Effector CD4-positive, alpha-beta T cell (primary cell): ENCODE measurements around the gene ASB7.
"Not testable (repeated sequence)": the region's sequence is repeated elsewhere in the genome, so short reads cannot be mapped to it uniquely, and the experiment has no call there.

Source experiments
- DNase-seq: peaks from one replicate; pipeline ENCODE4 v3.0.0-alpha.2; 2020

ASB7 gene

GRCh38 chr15:100653608-100654007 lies 51.2 kb downstream of the ASB7 start:
- DNase-seq: no peak

GRCh38 chr15:100658895-100659294 lies 56.5 kb downstream of the ASB7 start:
- no peak for DNase-seq

GRCh38 chr15:100661156-100661555 lies 58.8 kb downstream of the ASB7 start:
- DNase-seq: no peak

GRCh38 chr15:100663086-100663914 lies 60.9 kb downstream of the ASB7 start:
- no peak for DNase-seq

- no peak for DNase-seq
Measured at GRCh38 chr15:100663915-100664281, 61.5 kb downstream of the ASB7 start.

GRCh38 chr15:100665570-100665969 lies 63.2 kb downstream of the ASB7 start:
- DNase-seq: no peak

GRCh38 chr15:100667405-100668347 lies 65.3 kb downstream of the ASB7 start:
- DNase-seq: no peak

GRCh38 chr15:100668348-100668745 lies 66.0 kb downstream of the ASB7 start:
- DNase-seq: no peak

- DNase-seq: no peak
Measured at GRCh38 chr15:100669260-100669659, 66.9 kb downstream of the ASB7 start.

- DNase-seq: no peak
Measured at GRCh38 chr15:100670505-100671021, 68.2 kb downstream of the ASB7 start.

- DNase-seq: no peak
Measured at GRCh38 chr15:100671124-100671680, 68.8 kb downstream of the ASB7 start.

GRCh38 chr15:100671858-100672543 lies 69.6 kb downstream of the ASB7 start:
- DNase-seq: no peak

- DNase-seq: no peak
Measured at GRCh38 chr15:100672959-100673358, 70.6 kb downstream of the ASB7 start.

- DNase-seq: not testable (repeated sequence)
Measured at GRCh38 chr15:100679151-100679550, 76.8 kb downstream of the ASB7 start.

GRCh38 chr15:100680726-100681125 lies 78.3 kb downstream of the ASB7 start:
- DNase-seq: no peak

- no peak for DNase-seq
Measured at GRCh38 chr15:100681335-100681746, 79.0 kb downstream of the ASB7 start.

- DNase-seq: no peak
Measured at GRCh38 chr15:100682468-100682867, 80.1 kb downstream of the ASB7 start.

- DNase-seq: no peak
Measured at GRCh38 chr15:100683434-100683833, 81.0 kb downstream of the ASB7 start.

- no peak for DNase-seq
Measured at GRCh38 chr15:100684591-100684990, 82.2 kb downstream of the ASB7 start.

- DNase-seq: no peak
Measured at GRCh38 chr15:100686021-100686724, 83.8 kb downstream of the ASB7 start.

GRCh38 chr15:100686725-100687473 lies 84.5 kb downstream of the ASB7 start:
- no peak for DNase-seq
